Endothelial cell of umbilical vein (primary cell): ENCODE data around the gene KRTAP10-10. TPM values are rescaled to one million over a fixed set of nuclear protein-coding genes. Genes with fewer than 3 reads are reported as not detected.

ENCODE experiments used
- BruUV-seq: library from RNA; stranded (reverse); fragments of 400-500 nt; replicated peaks from 2 replicates; lab custom pipeline; 2021; lab: Mats Ljungman, UMichigan
- CTCF ChIA-PET: fragments of 300-600, 350-600 bp; sonication (Branson Sonifier 250); formaldehyde crosslinking; loops from one replicate; lab custom pipeline; 2021; ENCODE audit warnings: antibody characterized with exemption, inconsistent platforms; lab: Charles Lee
- POLR2A ChIA-PET: fragments of 300-600, 350-600 bp; sonication (Branson Sonifier 250); formaldehyde crosslinking; loops from one replicate; lab custom pipeline; 2021; ENCODE audit warnings: antibody characterized with exemption, inconsistent platforms; lab: Charles Lee
- DNase-seq: peaks from one replicate; pipeline ENCODE4 v3.0.0-alpha.2; 2011; ENCODE audit warnings: low read depth, low spot score
- FAIRE-seq: peaks from 2 replicates; lab custom pipeline; 2011; peaks lifted over from hg19 to GRCh38; lab: Jason Lieb, UNC
- H2AFZ ChIP-seq: 2 replicates; pipeline ENCODE4 v1.6.0; 2012; ENCODE audit warnings: low read depth, low read length, control low read depth, inconsistent platforms
- H3K27ac ChIP-seq: 2 replicates; pipeline ENCODE4 v1.5.1; 2011; ENCODE audit warnings: low read depth, mild to moderate bottlenecking, control low read depth, low read length, moderate library complexity; ENCODE audit not compliant: insufficient read depth
- H3K27me3 ChIP-seq, 2 experiments: 2 replicates each; pipeline versions ENCODE4 v1.6.0 to v1.6.1; 2011; ENCODE audit warnings: low read length in 2 of 2, mixed read lengths in 1 of 2; ENCODE audit not compliant: control insufficient read depth in 2 of 2, insufficient read depth in 2 of 2
- H3K36me3 ChIP-seq, 2 experiments: 2 replicates in 1 of 2; 3 replicates in 1 of 2; pipeline ENCODE4 v1.5.1; 2011; ENCODE audit warnings: low read length in 2 of 2, mild to moderate bottlenecking in 1 of 2, moderate library complexity in 1 of 2; ENCODE audit not compliant: control insufficient read depth in 2 of 2, insufficient read depth in 2 of 2; ENCODE audit errors: extremely low read depth in 1 of 2
- H3K4me1 ChIP-seq: 3 replicates; pipeline ENCODE4 v1.5.1; 2011; ENCODE audit warnings: mild to moderate bottlenecking, low read length; ENCODE audit not compliant: control insufficient read depth, insufficient read depth; ENCODE audit errors: extremely low read depth
- H3K4me2 ChIP-seq: 2 replicates; pipeline ENCODE4 v1.6.1; 2011; ENCODE audit warnings: low read length, control low read depth, mixed read lengths; ENCODE audit not compliant: insufficient read depth
- H3K4me3 ChIP-seq, 3 experiments: fragments of 200-600 bp in 1 of 3; sonication (generic), shearing (Covaris generic) in 1 of 3; replicated peaks in 1 of 3; 2 replicates each; pipeline ENCODE4 v1.5.1; 2011 to 2016; ENCODE audit warnings: control low read depth in 3 of 3, low read length in 3 of 3, mild to moderate bottlenecking in 2 of 3, inconsistent platforms in 1 of 3, low read depth in 1 of 3, moderate library complexity in 1 of 3; ENCODE audit not compliant: insufficient read depth in 1 of 3
- H3K79me2 ChIP-seq: 2 replicates; pipeline ENCODE4 v1.6.0; 2012; ENCODE audit warnings: low read length, inconsistent platforms; ENCODE audit not compliant: control insufficient read depth, insufficient read depth
- H3K9ac ChIP-seq: replicated peaks from 2 replicates; pipeline ENCODE3; 2011; ENCODE audit warnings: low read length, control low read depth; ENCODE audit not compliant: insufficient read depth; ENCODE audit errors: extremely low read depth
- H3K9me1 ChIP-seq: replicated peaks from 3 replicates; pipeline ENCODE4 v1.6.0; 2011; ENCODE audit warnings: mild to moderate bottlenecking, low read length; ENCODE audit not compliant: control insufficient read depth, insufficient read depth; ENCODE audit errors: extremely low read depth
- H3K9me3 ChIP-seq: replicated peaks from 2 replicates; pipeline ENCODE4 v1.5.1; 2012; ENCODE audit warnings: low read length, inconsistent platforms; ENCODE audit not compliant: control insufficient read depth, insufficient read depth
- H4K20me1 ChIP-seq: replicated peaks from 2 replicates; pipeline ENCODE3; 2011; ENCODE audit warnings: mild to moderate bottlenecking, low read length; ENCODE audit not compliant: control insufficient read depth, insufficient read depth; ENCODE audit errors: extremely low read depth
- CTCF ChIP-seq, 2 donors: IDR thresholded peaks; 1 replicate in 1 of 2; 2 replicates in 1 of 2; pipeline ENCODE4 v1.5.1; 2011; ENCODE audit warnings: low read length in 2 of 2, mild to moderate bottlenecking in 2 of 2, moderate library complexity in 2 of 2, control low read depth in 1 of 2, inconsistent platforms in 1 of 2, low read depth in 1 of 2; ENCODE audit not compliant: insufficient read depth in 1 of 2; ENCODE audit errors: extremely low read depth in 1 of 2
- EZH2 ChIP-seq: IDR thresholded peaks from 2 replicates; pipeline ENCODE4 v1.6.1; 2012; ENCODE audit warnings: borderline replicate concordance, low read depth, mild to moderate bottlenecking, moderate library complexity, low read length, inconsistent platforms; ENCODE audit not compliant: severe bottlenecking
- FOS ChIP-seq: IDR thresholded peaks from 2 replicates; pipeline ENCODE4 v1.6.1; 2011; ENCODE audit warnings: mild to moderate bottlenecking, low read length, moderate library complexity, borderline replicate concordance; ENCODE audit not compliant: insufficient read depth
- GATA2 ChIP-seq: IDR thresholded peaks from 2 replicates; pipeline ENCODE4 v1.7.0; 2011; ENCODE audit warnings: low read depth, mild to moderate bottlenecking, moderate library complexity, mixed read lengths, low read length; ENCODE audit not compliant: insufficient read length, insufficient read depth
- JUN ChIP-seq: IDR thresholded peaks from 2 replicates; pipeline ENCODE4 v1.6.1; 2011; ENCODE audit warnings: borderline replicate concordance, low read depth; ENCODE audit not compliant: insufficient read length, insufficient read depth
- MAX ChIP-seq: IDR thresholded peaks from 2 replicates; pipeline ENCODE4 v1.6.1; 2011; ENCODE audit not compliant: insufficient read depth, insufficient read length
- MYC ChIP-seq: IDR thresholded peaks from one replicate; pipeline ENCODE4 v1.6.1; 2011; ENCODE audit warnings: mild to moderate bottlenecking, low read depth, low read length
- POLR2A ChIP-seq: IDR thresholded peaks from 2 replicates; pipeline ENCODE4 v1.6.1; 2012; ENCODE audit warnings: low read depth, mild to moderate bottlenecking, control low read depth, low read length
- POLR2AphosphoS5 ChIP-seq: IDR thresholded peaks from 2 replicates; pipeline ENCODE4 v1.6.1; 2012; ENCODE audit warnings: low read depth, mild to moderate bottlenecking, control low read depth, low read length, moderate library complexity; ENCODE audit not compliant: insufficient read depth
- dilution Hi-C: fragments of 300-500 bp; cut with MboI; formaldehyde crosslinking; loops from one replicate; pipeline ENCODE4 v1.15.0; 2019; ENCODE audit warnings: low sequenced_read_pairs; ENCODE audit not compliant: extremely low pct_ligation_motif_present
- intact Hi-C: fragments of 100-400 bp; cut with micrococcal nuclease; formaldehyde crosslinking; loops from one replicate; pipeline ENCODE4 v1.10.0; 2022
- polyA plus RNA-seq, 4 experiments: library from polyadenylated mRNA; depleted of rRNA in 3 of 4; stranded (reverse) in 3 of 4; unstranded in 1 of 4; fragments of >200 nt; gene quantifications; 2 replicates each; pipeline versions ENCODE4 v1.2.1 to v1.2.3, GENCODE V29; 2011 to 2012; ENCODE audit warnings: missing spikeins in 1 of 4
- total RNA-seq: library from RNA; stranded (reverse); gene quantifications from 2 replicates; pipeline ENCODE4 v1.2.3, GENCODE V29; 2021

The KRTAP10-10 gene
- total and polyA plus RNA-seq, 2 donors (not counting 3 experiments of a cell fraction or from before 2014, with no cell fraction given) = not detected

GRCh38 chr21:44618504-44618903, 18.7 kb upstream of the KRTAP10-10 start:
- POLR2A ChIA-PET = no interaction called here
- Histone ChIP-seq H3K9me1 (no peaks in the 10 kb centered on the region), H3K4me3 (no peak overlapping the region), H3K27ac (no peak overlapping the region), H3K79me2 (no peaks in the 10 kb centered on the region), H3K9ac (no peak overlapping the region), H3K4me1 (no peaks in the 10 kb centered on the region), H4K20me1 (no peaks in the 10 kb centered on the region), H3K27me3 (no peaks in the 10 kb centered on the region), H2AFZ (no peak overlapping the region), H3K9me3 (no peaks in the 10 kb centered on the region), H3K36me3 (no peaks in the 10 kb centered on the region), H3K4me2 (no peak overlapping the region)
- CTCF ChIA-PET = interaction anchor here (0.7 to 4.2 kb wide), 6 partner anchors 9 to 181 kb away, joined by 3 to 28 read pairs (median 4); no protein-coding TSS in a partner anchor
- dilution Hi-C loops (no loop called here), intact Hi-C loops (no loop called here)
- peak; percentile 61 for FAIRE-seq
- no TSS peak for BruUV-seq
- TF ChIP-seq CTCF (IDR thresholded peaks at IDR 0.05; ENCODE audit: extremely low read depth in 1 of 2, insufficient read depth in 1 of 2, low read depth in 1 of 2, low read length in 2 of 2) (peak in 1 of 2 donors; percentile 27), JUN (no peak)
- DNase-seq = peak; percentile 7

GRCh38 chr21:44618909-44619308, 18.2 kb upstream of the KRTAP10-10 start:
- Histone ChIP-seq H3K79me2 (no peaks in the 10 kb centered on the region), H3K4me3 (no peak overlapping the region), H3K9ac (no peak overlapping the region), H3K27ac (no peak overlapping the region), H3K4me1 (no peaks in the 10 kb centered on the region), H3K27me3 (no peaks in the 10 kb centered on the region), H3K36me3 (no peaks in the 10 kb centered on the region), H3K9me1 (no peaks in the 10 kb centered on the region), H3K4me2 (no peak overlapping the region), H2AFZ (no peak overlapping the region), H3K9me3 (no peaks in the 10 kb centered on the region), H4K20me1 (no peaks in the 10 kb centered on the region)
- ChIA-PET CTCF (interaction anchor here (0.8 to 4.2 kb wide), 5 partner anchors 10 to 181 kb away, joined by 3 to 28 read pairs (median 5); no protein-coding TSS in a partner anchor), POLR2A (no interaction called here)
- DNase-seq (no peak), FAIRE-seq (no peak)
- dilution Hi-C loops = no loop called here
- intact Hi-C loops = no loop called here
- no TSS peak for BruUV-seq
- TF ChIP-seq POLR2A (no peak), FOS (no peak), CTCF (IDR thresholded peaks at IDR 0.05; ENCODE audit: extremely low read depth in 1 of 2, insufficient read depth in 1 of 2, low read depth in 1 of 2, low read length in 2 of 2) (no peak), POLR2AphosphoS5 (no peak), EZH2 (no peak), GATA2 (no peak), MAX (no peak), JUN (no peak), MYC (no peak)
